A549 (cell line): Measurements from ENCODE around the gene SRR. TPM values are rescaled to one million over a fixed set of nuclear protein-coding genes. Genes with fewer than 3 reads are reported as not detected.

Experiments
- ATAC-seq, 2 experiments: fragments of 200-7000 bp in 1 of 2; fragments of >200 bp in 1 of 2; cut with Nextera tagmentation in 1 of 2; cut with Tn5 transposase in 1 of 2; 3 replicates each; pipeline versions ENCODE4 v1.8.0 to v1.9.1; 2018 to 2020; ENCODE audit warnings: mild to moderate bottlenecking in 1 of 2, moderate library complexity in 1 of 2
- CTCF ChIA-PET: fragments of 300-600 bp; sonication (Branson Sonifier 250); formaldehyde crosslinking; extraction: SDS; loops from one replicate; lab custom pipeline; 2021; ENCODE audit warnings: antibody characterized with exemption, inconsistent platforms; lab: Yijun Ruan, JAX
- POLR2A ChIA-PET: fragments of 350-600 bp; formaldehyde crosslinking; extraction: SDS; loops from one replicate; lab custom pipeline; 2021; ENCODE audit warnings: antibody characterized with exemption, inconsistent platforms; lab: Yijun Ruan, JAX
- DNase-seq, 2 experiments: peaks; one replicate each; pipeline versions ENCODE4 v3.0.0 to v3.0.0-alpha.2; 2011 to 2016; ENCODE audit warnings: low read depth in 1 of 2, low spot score in 1 of 2
- FAIRE-seq: peaks from 2 replicates; lab custom pipeline; 2011; peaks lifted over from hg19 to GRCh38; lab: Jason Lieb, UNC
- H3K27ac ChIP-seq, 2 experiments: fragments of >200 bp; sonication (Bioruptor Twin); formaldehyde crosslinking; 3 replicates each; pipeline ENCODE4 v1.5.1; 2016 to 2017
- H3K4me1 ChIP-seq: fragments of >200 bp; sonication (Bioruptor Twin); formaldehyde crosslinking; 3 replicates; pipeline ENCODE4 v1.6.1; 2016
- H3K4me2 ChIP-seq: fragments of >200 bp; sonication (Bioruptor Twin); formaldehyde crosslinking; 3 replicates; pipeline ENCODE4 v1.6.1; 2016
- H3K4me3 ChIP-seq: fragments of >200 bp; sonication (Bioruptor Twin); formaldehyde crosslinking; 3 replicates; pipeline ENCODE4 v1.5.1; 2016
- H3K9me3 ChIP-seq: fragments of >200 bp; sonication (Bioruptor Twin); formaldehyde crosslinking; 3 replicates; pipeline ENCODE4 v1.6.1; 2016
- ATOH8 ChIP-seq: fragments of 250-450 bp; sonication (Bioruptor Pico); IDR thresholded peaks from 2 replicates; pipeline ENCODE4 v1.5.0; 2020; ENCODE audit warnings: low read depth, mild to moderate bottlenecking, moderate library complexity
- CEBPB ChIP-seq, 2 experiments: fragments of >200 bp in 1 of 2; sonication (Bioruptor Twin) in 1 of 2; formaldehyde crosslinking in 1 of 2; IDR thresholded peaks; 2 replicates each; pipeline ENCODE4 v1.6.1; 2012 to 2016
- CHD4 ChIP-seq: fragments of 200-600 bp; sonication (generic); IDR thresholded peaks from 2 replicates; pipeline ENCODE4 v1.6.1; 2016; ENCODE audit warnings: antibody characterized with exemption, mild to moderate bottlenecking, borderline replicate concordance
- CTCF ChIP-seq: fragments of >200 bp; sonication (Bioruptor Twin); formaldehyde crosslinking; IDR thresholded peaks from 3 replicates; pipeline ENCODE4 v1.5.1; 2016
- EHF ChIP-seq: fragments of 250-450 bp; sonication (Bioruptor Pico); IDR thresholded peaks from 2 replicates; pipeline ENCODE4 v1.5.0; 2020; ENCODE audit warnings: mild to moderate bottlenecking
- FOSB ChIP-seq: fragments of 250-450 bp; sonication (Bioruptor Pico); IDR thresholded peaks from 2 replicates; pipeline ENCODE4 v1.5.0; 2020; ENCODE audit warnings: mild to moderate bottlenecking, moderate library complexity
- HOXB13 ChIP-seq: fragments of 250-450 bp; sonication (Bioruptor Pico); IDR thresholded peaks from 2 replicates; pipeline ENCODE4 v1.5.0; 2020; ENCODE audit warnings: low read depth, mild to moderate bottlenecking, moderate library complexity
- KDM5A ChIP-seq: fragments of 200-600 bp; sonication (generic); IDR thresholded peaks from 2 replicates; pipeline ENCODE4 v1.6.1; 2016; ENCODE audit warnings: antibody characterized with exemption, mild to moderate bottlenecking
- MAFK ChIP-seq: fragments of 450-650 bp; IDR thresholded peaks from 2 replicates; pipeline ENCODE4 v1.6.1; 2014; ENCODE audit not compliant: partially characterized antibody
- NFE2L2 ChIP-seq: fragments of 150-350 bp; conservative IDR thresholded peaks from 2 replicates; pipeline ENCODE4 v1.6.1; 2014; ENCODE audit warnings: low read length
- NR3C1 ChIP-seq: fragments of >200 bp; sonication (Bioruptor Twin); formaldehyde crosslinking; IDR thresholded peaks from 3 replicates; pipeline ENCODE4 v1.6.1; 2017
- RAD21 ChIP-seq, 2 experiments: fragments of >200 bp in 1 of 2; sonication (Bioruptor Twin) in 1 of 2; formaldehyde crosslinking in 1 of 2; IDR thresholded peaks in 1 of 2; conservative IDR thresholded peaks in 1 of 2; 2 replicates in 1 of 2; 3 replicates in 1 of 2; pipeline ENCODE4 v1.6.1; 2012 to 2018; ENCODE audit warnings: inconsistent platforms in 1 of 2
- REST ChIP-seq: fragments of 200-600 bp; sonication (generic); IDR thresholded peaks from 2 replicates; pipeline ENCODE4 v1.6.1; 2016; ENCODE audit warnings: antibody characterized with exemption, mild to moderate bottlenecking, moderate library complexity
- SMC3 ChIP-seq: fragments of >200 bp; sonication (Bioruptor Twin); formaldehyde crosslinking; IDR thresholded peaks from 3 replicates; pipeline ENCODE4 v1.6.1; 2018; ENCODE audit warnings: inconsistent platforms
- WGBS: methylation state at CpG from one replicate; pipeline ENCODE4 v1.1.6; 2017; ENCODE audit errors: missing lambda C conversion rate; 5-methylcytosine and 5-hydroxymethylcytosine counted together
- polyA plus RNA-seq, 4 experiments: library from polyadenylated mRNA; depleted of rRNA in 3 of 4; stranded (reverse); fragments of >200 nt; fragmentation: RNase III in 1 of 4; extraction: RNeasy Plus Mini Kit Qiagen cat#74134 plus additional on column Dnase treatment in 1 of 4; gene quantifications; 2 replicates in 3 of 4; 3 replicates in 1 of 4; pipeline ENCODE4 v1.2.3, GENCODE V29; 2011 to 2017

Gene SRR
- polyA plus RNA-seq, 2 of the 4 experiments (the other 2 are of a cell fraction) = 13.2 to 16.7 TPM

GRCh38 chr17:2277429-2278170 lies 26.1 kb upstream of the SRR start:
- DNase-seq = no peak
- TF ChIP-seq FOSB (no peak), CEBPB (IDR thresholded peaks at IDR 0.05) (no peak), HOXB13 (CRISPR knock-in tag) (no peak), MAFK (peak; percentile 80), EHF (CRISPR knock-in tag) (no peak)
- TF ChIP-seq, all 56 proteins: peak for 1
- ChIA-PET CTCF (interaction anchor here (0.6 to 15.2 kb wide), 5 partner anchors 9 to 457 kb away, joined by 3 to 201 read pairs (median 4); partner anchors contain the start of gene HIC1), POLR2A (no interaction called here)
- no peak overlapping the region for H3K4me2 ChIP-seq
- ATAC-seq (no peak), FAIRE-seq (no peak)
- H3K27ac ChIP-seq = no peak overlapping the region
- no peaks in the 10 kb centered on the region for H3K9me3 ChIP-seq
- WGBS = 96% methylated on average over 9 of the region's 9 CpGs
- H3K4me1 ChIP-seq = no peaks in the 10 kb centered on the region
- no peak overlapping the region for H3K4me3 ChIP-seq

GRCh38 chr17:2279707-2280106 lies 24.0 kb upstream of the SRR start:
- H3K27ac ChIP-seq = no peak overlapping the region
- H3K9me3 ChIP-seq = no peaks in the 10 kb centered on the region
- 91% methylated on average over 9 of the region's 9 CpGs for WGBS
- no peaks in the 10 kb centered on the region for H3K4me1 ChIP-seq
- ATAC-seq (no peak), FAIRE-seq (peak; percentile 63), DNase-seq (no peak)
- ChIA-PET CTCF (interaction anchor here (4.3 to 15.2 kb wide), 4 partner anchors 12 to 223 kb away, joined by 17 to 201 read pairs (median 82); partner anchors contain the start of gene HIC1), POLR2A (no interaction called here)
- no peak overlapping the region for H3K4me2 ChIP-seq
- no peak overlapping the region for H3K4me3 ChIP-seq
- TF ChIP-seq NR3C1 = no peak

- Histone ChIP-seq H3K27ac (no peak overlapping the region), H3K9me3 (no peaks in the 10 kb centered on the region), H3K4me1 (no peaks in the 10 kb centered on the region), H3K4me2 (no peak overlapping the region), H3K4me3 (no peak overlapping the region)
- CTCF ChIA-PET = interaction anchor here (0.6 to 15.2 kb wide), 31 partner anchors 10 to 400 kb away, joined by 3 to 201 read pairs (median 4); partner anchors contain the start of genes DPH1 and HIC1
- DNase-seq (peak; percentile 67 to 78), ATAC-seq (peak; percentile 84 to 89), FAIRE-seq (peak; percentile 65)
- 54% methylated on average over 7 of the region's 7 CpGs for WGBS
- no peak for TF ChIP-seq ATOH8 (CRISPR knock-in tag)
- TF ChIP-seq NFE2L2 = no peak
- TF ChIP-seq CTCF = peak; percentile 71
- TF ChIP-seq CHD4 = no peak
- TF ChIP-seq SMC3 = peak; percentile 39; the same call in 2 of the 3 replicates
- no peak for TF ChIP-seq HOXB13 (CRISPR knock-in tag)
- TF ChIP-seq RAD21 (conservative IDR thresholded peaks at IDR 0.05 in 1 of 2, IDR thresholded peaks at IDR 0.05 in 1 of 2) = peak; percentile 63 to 65
- TF ChIP-seq REST = no peak
- no peak for TF ChIP-seq KDM5A
- TF ChIP-seq MAFK = no peak
- POLR2A ChIA-PET = interaction anchor here (0.7 kb wide), 1 partner anchor 21 kb away, joined by 4 read pairs; the partner anchor contains the start of genes SMG6 and SRR
Measured at GRCh38 chr17:2282297-2282873, 21.4 kb upstream of the SRR start.
